Umbilical cord (tissue), 2 donors: ENCODE results near the gene GRIA2. TPM values are rescaled to one million over a fixed set of nuclear protein-coding genes. Genes with fewer than 3 reads are reported as not detected.

Experiments
- DNase-seq: peaks from one replicate; pipeline ENCODE4 v3.0.0-alpha.2; 2015; ENCODE audit warnings: low spot score
- total RNA-seq: library from RNA; depleted of rRNA; stranded (reverse); fragments of >200 nt; gene quantifications from one replicate; pipeline ENCODE4 v1.2.3, GENCODE V29; 2014; ENCODE audit warnings: low replicate concordance; ENCODE audit not compliant: insufficient read depth

Gene GRIA2
- total RNA-seq, 1 donor from 2014 or later = 4.1 TPM

DNA sequence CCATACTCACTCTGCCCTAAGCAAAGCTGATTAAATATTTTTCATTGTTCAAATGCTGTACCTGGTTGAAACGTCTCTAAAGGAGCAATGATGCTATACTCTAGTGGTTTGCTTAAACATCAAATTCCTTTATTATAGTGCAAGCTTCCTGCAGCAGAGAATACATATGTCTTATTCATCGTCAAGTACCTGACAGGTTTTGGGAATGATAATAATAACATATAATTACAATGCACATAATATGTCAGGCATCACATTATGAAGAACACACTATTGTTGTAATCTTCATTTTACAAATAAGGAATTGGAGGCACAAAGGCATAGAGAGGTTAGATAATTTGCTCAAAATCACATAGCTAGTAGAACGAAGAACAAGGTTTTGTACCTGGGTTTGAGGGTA, 151.6 kb downstream of the GRIA2 start:
- DNase-seq = no peak

- DNase-seq = no peak
Observed at GRCh38 chr4:157372567-157372966, 152.0 kb downstream of the GRIA2 start.

DNA sequence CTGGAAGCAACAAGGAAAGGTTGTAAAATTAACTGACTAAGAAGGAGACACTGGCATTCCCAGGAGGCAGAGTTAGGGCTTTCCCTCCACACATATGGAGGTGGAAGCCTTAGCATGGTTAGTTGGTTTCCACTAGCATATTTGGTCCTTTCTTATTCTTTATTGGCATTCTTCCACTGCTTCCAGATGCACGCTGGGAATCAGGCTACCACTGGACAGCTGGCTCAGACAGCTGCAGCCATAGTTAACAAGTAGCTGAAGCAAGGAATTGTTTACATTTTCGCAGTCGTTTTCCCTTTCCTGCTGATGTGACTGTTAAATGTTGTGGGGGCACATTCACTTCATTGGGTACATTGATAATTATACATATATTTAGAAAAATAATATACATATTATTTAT, 169.2 kb downstream of the GRIA2 start:
- DNase-seq = no peak

DNA sequence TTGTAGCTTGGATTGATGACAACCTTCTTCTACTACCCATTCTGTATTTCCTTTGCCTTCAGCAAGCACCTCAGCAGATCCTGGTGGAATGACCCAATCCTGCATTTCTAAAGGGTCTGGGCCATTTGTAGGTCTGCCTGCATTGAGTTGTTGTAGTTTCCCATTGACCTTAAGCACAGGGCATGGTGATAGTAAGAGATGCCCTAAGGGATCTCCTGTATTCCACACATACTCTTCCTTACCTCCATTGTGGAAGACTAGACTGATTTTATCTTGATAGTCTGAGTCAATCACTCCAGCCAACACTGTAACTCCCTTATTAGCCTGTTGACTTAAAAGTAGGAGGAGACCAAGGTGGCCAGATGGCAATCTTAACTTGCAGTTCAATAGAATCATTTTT, 184.5 kb downstream of the GRIA2 start:
- no peak for DNase-seq

Other genes starting within 250 kb of the GRIA2 start
- gene PDGFC, start 248.9 kb upstream of the GRIA2 start, total RNA-seq = 38.0 TPM
- 9.1 TPM for gene GLRB, start 144.6 kb upstream of the GRIA2 start, total RNA-seq